ENCODE results near the gene SH3TC1.

GRCh38 chr4:8229331-8229975 lies 30.4 kb downstream of the SH3TC1 start:
- TF ChIP-seq CTCF (IDR thresholded peaks at IDR 0.05), result no peak
- TF ChIP-seq POLR2A (IDR thresholded peaks at IDR 0.05), result no peak
